ENCODE measurements around the gene RASGRP2.

RASGRP2 gene

GRCh38 chr11:64743591-64744543, at the start of gene RASGRP2:
TSS of gene RASGRP2 (minus strand) at chr11:64744142. CDS start at chr11:64742866, 1,276 bp downstream.
- DNase-seq: no peak
- H3K27ac ChIP-seq: no peak within 1 kb of the TSS
- in situ Hi-C loops (cut with HindIII; ENCODE audit: low pct_ligation_motif_present, low sequenced_read_pairs): no loop called here
- peak; percentile 76 for TF ChIP-seq CTCF (IDR thresholded peaks at IDR 0.05; ENCODE audit: low read depth, low read length, missing control alignments)
- peaks cover 10% of the 10 kb centered on the region for H3K27me3 ChIP-seq (replicated peaks)
- H3K36me3 ChIP-seq (replicated peaks): no peaks in the 10 kb centered on the region
- peak within 1 kb of the TSS; percentile 35 for H3K4me3 ChIP-seq (ENCODE audit: low read depth, low read length)

- no peak overlapping the region for H3K27ac ChIP-seq
- DNase-seq: no peak
- in situ Hi-C loops (cut with HindIII; ENCODE audit: low pct_ligation_motif_present, low sequenced_read_pairs): no loop called here
- H3K27me3 ChIP-seq (replicated peaks): no peaks in the 10 kb centered on the region
- no peak overlapping the region for H3K4me3 ChIP-seq (ENCODE audit: low read depth, low read length)
- H3K36me3 ChIP-seq (replicated peaks): peaks cover 15% of the 10 kb centered on the region
- TF ChIP-seq CTCF (IDR thresholded peaks at IDR 0.05; ENCODE audit: low read depth, low read length, missing control alignments): no peak
Measured at GRCh38 chr11:64792482-64792881, 48.5 kb upstream of the RASGRP2 start.

- no peak overlapping the region for H3K27ac ChIP-seq
- no peak for TF ChIP-seq CTCF (IDR thresholded peaks at IDR 0.05; ENCODE audit: low read depth, low read length, missing control alignments)
- no peak overlapping the region for H3K4me3 ChIP-seq (ENCODE audit: low read depth, low read length)
- in situ Hi-C loops (cut with HindIII; ENCODE audit: low pct_ligation_motif_present, low sequenced_read_pairs): no loop called here
- H3K36me3 ChIP-seq (replicated peaks): peaks cover 14% of the 10 kb centered on the region
- no peaks in the 10 kb centered on the region for H3K27me3 ChIP-seq (replicated peaks)
- DNase-seq: no peak
Measured at GRCh38 chr11:64791781-64792291, 47.9 kb upstream of the RASGRP2 start.

GRCh38 chr11:64790205-64791095, 46.5 kb upstream of the RASGRP2 start:
- DNase-seq: no peak
- TF ChIP-seq CTCF (IDR thresholded peaks at IDR 0.05; ENCODE audit: low read depth, low read length, missing control alignments): no peak
- H3K27me3 ChIP-seq (replicated peaks): no peaks in the 10 kb centered on the region

GRCh38 chr11:64789331-64790204, 45.6 kb upstream of the RASGRP2 start:
- Histone ChIP-seq H3K4me3 (ENCODE audit: low read depth, low read length) (no peak overlapping the region), H3K27me3 (replicated peaks) (no peaks in the 10 kb centered on the region), H3K27ac (no peak overlapping the region), H3K36me3 (replicated peaks) (peaks cover 7% of the 10 kb centered on the region)
- DNase-seq: no peak
- in situ Hi-C loops (cut with HindIII; ENCODE audit: low pct_ligation_motif_present, low sequenced_read_pairs): no loop called here
- TF ChIP-seq CTCF (IDR thresholded peaks at IDR 0.05; ENCODE audit: low read depth, low read length, missing control alignments): no peak

More at GRCh38 chr11:64790205-64791095, 46.5 kb upstream of the RASGRP2 start:
- Histone ChIP-seq H3K4me3 (ENCODE audit: low read depth, low read length) (no peak overlapping the region), H3K27ac (no peak overlapping the region), H3K36me3 (replicated peaks) (peaks cover 7% of the 10 kb centered on the region)
- in situ Hi-C loops (cut with HindIII; ENCODE audit: low pct_ligation_motif_present, low sequenced_read_pairs): no loop called here

All from brain microvascular endothelial cell (primary cell).